ENCODE data around the gene PRSS33.

Gene PRSS33

DNA sequence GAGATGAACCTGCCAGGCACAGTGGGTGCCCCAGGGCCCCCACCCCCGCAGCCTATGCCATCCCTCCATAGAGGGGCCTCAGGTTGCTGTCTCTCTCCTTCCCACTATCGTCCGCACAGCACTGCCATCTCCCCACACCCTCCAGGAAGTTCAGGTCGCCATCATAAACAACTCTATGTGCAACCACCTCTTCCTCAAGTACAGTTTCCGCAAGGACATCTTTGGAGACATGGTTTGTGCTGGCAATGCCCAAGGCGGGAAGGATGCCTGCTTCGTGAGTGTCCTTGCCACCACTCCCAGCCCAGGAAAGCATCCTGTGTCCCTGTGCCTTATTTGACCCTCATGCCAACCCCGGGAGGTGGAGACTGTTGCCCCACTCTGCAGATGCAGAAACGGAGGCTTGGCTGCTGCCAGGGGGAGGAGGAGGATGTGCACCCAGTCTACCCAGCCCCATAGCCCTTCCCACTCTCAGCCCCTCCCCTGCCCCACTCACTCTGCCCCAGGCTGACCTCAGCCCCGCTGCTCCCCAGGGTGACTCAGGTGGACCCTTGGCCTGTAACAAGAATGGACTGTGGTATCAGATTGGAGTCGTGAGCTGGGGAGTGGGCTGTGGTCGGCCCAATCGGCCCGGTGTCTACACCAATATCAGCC, 33.6 kb upstream of the PRSS33 start:
- no peaks in the 10 kb centered on the region for H3K36me3 ChIP-seq (ENCODE audit: control insufficient read depth, low read length)
- no peak overlapping the region for H3K4me2 ChIP-seq (ENCODE audit: low read length)
- H3K27me3 ChIP-seq (ENCODE audit: control insufficient read depth, low read length), result no peaks in the 10 kb centered on the region
- no peaks in the 10 kb centered on the region for H3K4me1 ChIP-seq (ENCODE audit: control insufficient read depth, low read length)
- no peaks in the 10 kb centered on the region for H3K9me2 ChIP-seq (replicated peaks; ENCODE audit: control insufficient read depth, low read length)
- no peak for TF ChIP-seq EZH2phosphoT487 (IDR thresholded peaks at IDR 0.05; ENCODE audit: borderline replicate concordance, low read length)
- TF ChIP-seq, protein P1, sequence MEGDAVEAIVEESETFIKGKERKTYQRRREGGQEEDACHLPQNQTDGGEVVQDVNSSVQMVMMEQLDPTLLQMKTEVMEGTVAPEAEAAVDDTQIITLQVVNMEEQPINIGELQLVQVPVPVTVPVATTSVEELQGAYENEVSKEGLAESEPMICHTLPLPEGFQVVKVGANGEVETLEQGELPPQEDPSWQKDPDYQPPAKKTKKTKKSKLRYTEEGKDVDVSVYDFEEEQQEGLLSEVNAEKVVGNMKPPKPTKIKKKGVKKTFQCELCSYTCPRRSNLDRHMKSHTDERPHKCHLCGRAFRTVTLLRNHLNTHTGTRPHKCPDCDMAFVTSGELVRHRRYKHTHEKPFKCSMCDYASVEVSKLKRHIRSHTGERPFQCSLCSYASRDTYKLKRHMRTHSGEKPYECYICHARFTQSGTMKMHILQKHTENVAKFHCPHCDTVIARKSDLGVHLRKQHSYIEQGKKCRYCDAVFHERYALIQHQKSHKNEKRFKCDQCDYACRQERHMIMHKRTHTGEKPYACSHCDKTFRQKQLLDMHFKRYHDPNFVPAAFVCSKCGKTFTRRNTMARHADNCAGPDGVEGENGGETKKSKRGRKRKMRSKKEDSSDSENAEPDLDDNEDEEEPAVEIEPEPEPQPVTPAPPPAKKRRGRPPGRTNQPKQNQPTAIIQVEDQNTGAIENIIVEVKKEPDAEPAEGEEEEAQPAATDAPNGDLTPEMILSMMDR (IDR thresholded peaks at IDR 0.05; ENCODE audit: low read depth, low read length, poor library complexity, severe bottlenecking), result no peak
- H3K9me3 ChIP-seq (ENCODE audit: control insufficient read depth, insufficient read depth, low read length), result no peaks in the 10 kb centered on the region
- H4K20me1 ChIP-seq (ENCODE audit: control insufficient read depth, insufficient read depth, low read depth, low read length), result no peaks in the 10 kb centered on the region
- no peaks in the 10 kb centered on the region for H3K79me2 ChIP-seq (ENCODE audit: control insufficient read depth, low read length)
- no peaks in the 10 kb centered on the region for H3F3A ChIP-seq (ENCODE audit: control insufficient read depth, insufficient read depth)
- H3K4me3 ChIP-seq (ENCODE audit: low read length), result no peak overlapping the region
- H3K27ac ChIP-seq (ENCODE audit: low read depth, low read length), result no peak overlapping the region

DNA sequence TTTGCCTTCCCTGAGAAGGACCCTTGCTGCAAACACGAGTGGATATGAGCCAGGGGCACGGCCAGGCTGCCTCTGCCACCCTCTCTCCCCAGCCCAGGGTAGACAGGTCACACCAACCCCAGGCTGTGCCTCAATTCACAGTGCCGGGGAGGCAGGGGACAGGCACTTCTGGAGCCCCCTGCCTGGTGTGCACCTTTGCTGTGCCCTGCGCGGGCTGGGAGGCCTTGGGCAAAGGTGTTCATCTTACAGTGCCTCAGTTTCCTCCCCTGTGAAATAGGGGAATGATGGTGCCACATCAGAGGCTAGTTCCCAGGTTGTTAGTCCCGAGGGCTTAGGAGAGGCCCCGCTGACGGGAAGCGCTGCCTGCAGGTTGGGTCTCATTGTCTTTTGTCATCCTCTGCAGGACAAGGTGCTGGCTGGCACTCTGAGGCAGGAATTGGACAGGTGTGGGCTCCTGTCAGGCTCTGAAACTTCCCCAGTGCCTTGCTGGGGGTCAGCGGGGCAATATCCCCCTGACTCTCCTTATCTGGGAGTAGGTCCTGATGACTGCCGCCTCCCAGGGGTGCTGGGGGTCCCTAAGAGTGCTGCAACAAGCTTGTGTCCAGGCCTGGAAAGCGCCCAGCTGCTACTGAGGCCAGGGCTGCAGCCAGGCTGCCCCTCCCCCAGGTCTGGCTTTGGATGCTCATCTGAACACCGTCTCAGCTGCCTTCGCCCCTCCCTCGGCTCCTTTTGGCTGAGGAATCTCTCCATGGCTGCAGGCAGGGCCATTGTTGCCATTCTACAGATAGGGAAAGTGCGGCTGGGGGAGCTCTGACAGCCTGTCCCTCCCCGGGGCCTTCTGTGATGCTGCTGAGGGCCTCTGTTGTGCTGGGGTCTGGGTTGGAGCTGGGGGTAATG, 32.8 kb upstream of the PRSS33 start:
- H3K4me1 ChIP-seq (ENCODE audit: control insufficient read depth, low read length), result no peaks in the 10 kb centered on the region

DNA sequence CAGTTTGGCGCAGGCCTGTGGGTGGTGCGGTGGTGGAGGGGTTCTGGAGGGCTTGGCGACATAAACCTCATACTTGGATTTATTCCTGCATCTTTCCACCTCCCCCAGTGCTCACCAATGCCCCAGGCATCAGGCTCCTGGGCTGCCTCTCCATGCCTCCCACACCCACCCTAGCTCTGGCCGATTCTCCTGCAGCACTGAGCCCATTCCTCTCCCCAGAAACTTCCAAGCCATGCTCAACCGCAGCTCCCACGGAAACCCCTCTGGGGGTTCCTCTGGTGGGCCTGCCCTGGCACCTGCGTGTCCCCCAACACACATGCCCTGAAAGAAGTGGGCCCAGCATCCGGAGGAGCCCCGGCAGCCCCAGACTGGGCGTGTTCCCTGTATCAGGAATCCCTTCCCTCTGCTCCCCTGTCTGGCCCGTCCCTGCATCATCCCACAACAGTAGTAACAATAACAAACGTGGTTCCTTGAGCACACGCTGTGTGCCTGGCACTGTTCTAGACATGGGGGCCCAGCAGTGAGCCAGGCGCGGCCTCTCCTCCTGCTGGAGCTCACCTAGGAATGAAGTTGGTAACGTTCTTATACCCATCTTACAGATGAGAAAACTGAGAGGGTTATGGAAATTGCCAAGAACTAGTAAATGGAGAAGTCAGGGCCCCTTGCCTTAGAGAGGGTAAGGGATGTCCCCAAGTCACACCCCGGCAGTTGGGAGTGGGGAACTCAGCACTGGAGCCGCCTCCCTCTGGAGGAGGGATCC, 32.0 kb upstream of the PRSS33 start:
- H3K4me2 ChIP-seq (ENCODE audit: low read length), result no peak overlapping the region
- H3K9me3 ChIP-seq (ENCODE audit: control insufficient read depth, insufficient read depth, low read length), result no peaks in the 10 kb centered on the region
- H3K4me3 ChIP-seq (ENCODE audit: low read length), result no peak overlapping the region
- H3K79me2 ChIP-seq (ENCODE audit: control insufficient read depth, low read length), result no peaks in the 10 kb centered on the region
- H4K20me1 ChIP-seq (ENCODE audit: control insufficient read depth, insufficient read depth, low read depth, low read length), result no peaks in the 10 kb centered on the region
- no peak for TF ChIP-seq EZH2phosphoT487 (IDR thresholded peaks at IDR 0.05; ENCODE audit: borderline replicate concordance, low read length)
- TF ChIP-seq, protein P1 (IDR thresholded peaks at IDR 0.05; ENCODE audit: low read depth, low read length, poor library complexity, severe bottlenecking), result no peak
- no peaks in the 10 kb centered on the region for H3K9me2 ChIP-seq (replicated peaks; ENCODE audit: control insufficient read depth, low read length)
- H3K27me3 ChIP-seq (ENCODE audit: control insufficient read depth, low read length), result no peaks in the 10 kb centered on the region
- H3K4me1 ChIP-seq (ENCODE audit: control insufficient read depth, low read length), result no peaks in the 10 kb centered on the region
- H3K36me3 ChIP-seq (ENCODE audit: control insufficient read depth, low read length), result no peaks in the 10 kb centered on the region
- no peaks in the 10 kb centered on the region for H3F3A ChIP-seq (ENCODE audit: control insufficient read depth, insufficient read depth)
- H3K27ac ChIP-seq (ENCODE audit: low read depth, low read length), result no peak overlapping the region

More for the DNA sequence above, 32.8 kb upstream of the PRSS33 start:
- no peaks in the 10 kb centered on the region for H3K27me3 ChIP-seq (ENCODE audit: control insufficient read depth, low read length)
- no peaks in the 10 kb centered on the region for H3F3A ChIP-seq (ENCODE audit: control insufficient read depth, insufficient read depth)
- no peaks in the 10 kb centered on the region for H3K9me2 ChIP-seq (replicated peaks; ENCODE audit: control insufficient read depth, low read length)
- H3K9me3 ChIP-seq (ENCODE audit: control insufficient read depth, insufficient read depth, low read length), result no peaks in the 10 kb centered on the region
- H4K20me1 ChIP-seq (ENCODE audit: control insufficient read depth, insufficient read depth, low read depth, low read length), result no peaks in the 10 kb centered on the region
- no peaks in the 10 kb centered on the region for H3K79me2 ChIP-seq (ENCODE audit: control insufficient read depth, low read length)
- TF ChIP-seq EZH2phosphoT487 (IDR thresholded peaks at IDR 0.05; ENCODE audit: borderline replicate concordance, low read length), result no peak
- TF ChIP-seq, protein P1 (IDR thresholded peaks at IDR 0.05; ENCODE audit: low read depth, low read length, poor library complexity, severe bottlenecking), result no peak
- H3K27ac ChIP-seq (ENCODE audit: low read depth, low read length), result no peak overlapping the region
- no peak overlapping the region for H3K4me2 ChIP-seq (ENCODE audit: low read length)
- H3K4me3 ChIP-seq (ENCODE audit: low read length), result no peak overlapping the region
- H3K36me3 ChIP-seq (ENCODE audit: control insufficient read depth, low read length), result no peaks in the 10 kb centered on the region

Measured in DOHH2 (cell line).